Trophoblast cell (in vitro differentiated cells and primary cell): Measurements from ENCODE around the gene RYR1.
A peak's percentile ranks its signal among the peaks of the same experiment; 100 is the strongest.

Experiments used
- DNase-seq, 2 donors: peaks; one replicate each; pipeline ENCODE4 v3.0.0-alpha.2; 2016
- H2AFZ ChIP-seq: 2 replicates; pipeline ENCODE4 v1.6.1; 2013; ENCODE audit warnings: low read length, moderate library complexity, mild to moderate bottlenecking; ENCODE audit not compliant: insufficient read depth, poor library complexity
- H2AK5ac ChIP-seq: 2 replicates; pipeline ENCODE4 v1.6.1; 2013; ENCODE audit warnings: mild to moderate bottlenecking, low read length
- H2BK120ac ChIP-seq: 2 replicates; pipeline ENCODE4 v1.6.1; 2013; ENCODE audit warnings: low read length, mild to moderate bottlenecking, moderate library complexity; ENCODE audit not compliant: insufficient read depth, poor library complexity
- H2BK12ac ChIP-seq: 2 replicates; pipeline ENCODE4 v1.6.1; 2013; ENCODE audit warnings: mild to moderate bottlenecking, low read length, moderate library complexity
- H2BK5ac ChIP-seq: 2 replicates; pipeline ENCODE4 v1.6.1; 2013; ENCODE audit warnings: low read length, low read depth, moderate library complexity, mild to moderate bottlenecking; ENCODE audit not compliant: poor library complexity
- H3K14ac ChIP-seq: 2 replicates; pipeline ENCODE4 v1.6.1; 2013; ENCODE audit warnings: mild to moderate bottlenecking, low read length
- H3K18ac ChIP-seq: 2 replicates; pipeline ENCODE4 v1.6.1; 2013; ENCODE audit warnings: mild to moderate bottlenecking, low read length
- H3K23ac ChIP-seq: 2 replicates; pipeline ENCODE4 v1.6.1; 2013; ENCODE audit warnings: low read length
- H3K27ac ChIP-seq: 2 replicates; pipeline ENCODE4 v1.5.1; 2013; ENCODE audit warnings: low read depth, mild to moderate bottlenecking, inconsistent platforms, low read length, moderate library complexity
- H3K27me3 ChIP-seq: 2 replicates; pipeline ENCODE4 v1.6.1; 2013; ENCODE audit warnings: inconsistent platforms, mild to moderate bottlenecking, low read length, moderate library complexity; ENCODE audit not compliant: insufficient read depth
- H3K36me3 ChIP-seq, 2 experiments: 1 replicate in 1 of 2; 2 replicates in 1 of 2; pipeline ENCODE4 v1.6.1; 2013; ENCODE audit warnings: low read length in 2 of 2, mild to moderate bottlenecking in 2 of 2, moderate library complexity in 1 of 2; ENCODE audit not compliant: insufficient read depth in 2 of 2, control insufficient read depth in 1 of 2
- H3K4ac ChIP-seq: 2 replicates; pipeline ENCODE4 v1.6.1; 2013; ENCODE audit warnings: low read depth, mild to moderate bottlenecking, low read length, moderate library complexity
- H3K4me1 ChIP-seq, 2 experiments: 1 replicate in 1 of 2; 2 replicates in 1 of 2; pipeline ENCODE4 v1.6.1; 2013; ENCODE audit warnings: low read length in 2 of 2, mild to moderate bottlenecking in 2 of 2, moderate library complexity in 1 of 2; ENCODE audit not compliant: insufficient read depth in 2 of 2, control insufficient read depth in 1 of 2
- H3K4me2 ChIP-seq: 2 replicates; pipeline ENCODE4 v1.6.1; 2013; ENCODE audit warnings: inconsistent platforms, mild to moderate bottlenecking, low read length, moderate library complexity
- H3K4me3 ChIP-seq: 2 replicates; pipeline ENCODE4 v1.5.1; 2013; ENCODE audit warnings: mild to moderate bottlenecking, low read depth, low read length, inconsistent platforms
- H3K79me1 ChIP-seq: one replicate; pipeline ENCODE4 v1.6.1; 2013; ENCODE audit warnings: low read length
- H3K79me2 ChIP-seq: 2 replicates; pipeline ENCODE4 v1.6.1; 2013; ENCODE audit warnings: low read length, mild to moderate bottlenecking; ENCODE audit not compliant: control insufficient read depth, insufficient read depth, poor library complexity
- H3K9ac ChIP-seq: 2 replicates; pipeline ENCODE4 v1.6.1; 2013; ENCODE audit warnings: mild to moderate bottlenecking, low read length
- H3K9me3 ChIP-seq: 2 replicates; pipeline ENCODE4 v1.6.1; 2013; ENCODE audit warnings: low read depth, mild to moderate bottlenecking, control low read depth, inconsistent platforms, low read length; ENCODE audit not compliant: insufficient read depth
- H4K12ac ChIP-seq: 2 replicates; pipeline ENCODE4 v1.6.1; 2013; ENCODE audit warnings: low read depth, mild to moderate bottlenecking, low read length, moderate library complexity
- H4K8ac ChIP-seq: 2 replicates; pipeline ENCODE4 v1.6.1; 2013; ENCODE audit warnings: low read depth, mild to moderate bottlenecking, low read length, moderate library complexity
- H4K91ac ChIP-seq: one replicate; pipeline ENCODE4 v1.6.1; 2013; ENCODE audit warnings: low read depth, mild to moderate bottlenecking, low read length, moderate library complexity
- WGBS: extraction: QIAGEN DNeasy Blood & Tissue Kit; methylation state at CpG from one replicate; pipeline ENCODE4 v1.1.7; 2013; ENCODE audit warnings: missing lambda C conversion rate; ENCODE audit not compliant: insufficient read length, insufficient coverage; ENCODE audit errors: extremely low coverage; 5-methylcytosine and 5-hydroxymethylcytosine counted together

Gene RYR1

DNA sequence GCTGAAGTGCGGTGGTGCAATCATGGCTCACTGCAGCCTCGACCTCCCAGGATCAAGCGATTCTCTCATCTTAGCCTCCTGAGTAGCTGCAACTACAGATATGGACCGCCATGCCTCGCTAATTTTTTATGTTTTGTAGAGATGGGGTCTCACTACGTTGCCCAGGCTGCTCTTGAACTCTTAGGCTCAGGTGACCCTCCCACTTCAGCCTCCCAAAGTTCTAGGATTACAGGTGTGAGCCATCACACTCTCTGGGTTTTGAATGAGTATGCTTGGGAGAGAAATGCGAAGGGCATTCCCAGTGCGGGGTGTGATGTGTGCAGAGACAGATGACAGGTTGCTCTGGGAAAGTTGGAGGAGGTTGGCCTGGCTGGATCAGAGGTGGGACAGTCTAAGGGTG, 49.0 kb downstream of the RYR1 start:
- no peak overlapping the region for H3K4ac ChIP-seq
- no peaks in the 10 kb centered on the region for H3K36me3 ChIP-seq
- H3K79me2 ChIP-seq: no peaks in the 10 kb centered on the region
- no peak overlapping the region for H2BK5ac ChIP-seq
- no peak overlapping the region for H3K18ac ChIP-seq
- H4K91ac ChIP-seq: no peak overlapping the region
- H2BK12ac ChIP-seq: no peak overlapping the region
- H2BK120ac ChIP-seq: no peak overlapping the region
- H2AFZ ChIP-seq: no peak overlapping the region
- no peak overlapping the region for H4K8ac ChIP-seq
- no peak overlapping the region for H3K4me2 ChIP-seq
- no peak overlapping the region for H3K23ac ChIP-seq
- H3K27ac ChIP-seq: no peak overlapping the region
- no CpG with 5 or more reads among the region's 8 CpGs for WGBS
- H3K4me3 ChIP-seq: no peak overlapping the region
- no peaks in the 10 kb centered on the region for H3K4me1 ChIP-seq
- no peak overlapping the region for H4K12ac ChIP-seq
- no peak for DNase-seq
- no peaks in the 10 kb centered on the region for H3K79me1 ChIP-seq
- no peaks in the 10 kb centered on the region for H3K27me3 ChIP-seq
- no peak overlapping the region for H3K14ac ChIP-seq
- H3K9me3 ChIP-seq: no peaks in the 10 kb centered on the region
- H3K9ac ChIP-seq: no peak overlapping the region
- no peak overlapping the region for H2AK5ac ChIP-seq

DNA sequence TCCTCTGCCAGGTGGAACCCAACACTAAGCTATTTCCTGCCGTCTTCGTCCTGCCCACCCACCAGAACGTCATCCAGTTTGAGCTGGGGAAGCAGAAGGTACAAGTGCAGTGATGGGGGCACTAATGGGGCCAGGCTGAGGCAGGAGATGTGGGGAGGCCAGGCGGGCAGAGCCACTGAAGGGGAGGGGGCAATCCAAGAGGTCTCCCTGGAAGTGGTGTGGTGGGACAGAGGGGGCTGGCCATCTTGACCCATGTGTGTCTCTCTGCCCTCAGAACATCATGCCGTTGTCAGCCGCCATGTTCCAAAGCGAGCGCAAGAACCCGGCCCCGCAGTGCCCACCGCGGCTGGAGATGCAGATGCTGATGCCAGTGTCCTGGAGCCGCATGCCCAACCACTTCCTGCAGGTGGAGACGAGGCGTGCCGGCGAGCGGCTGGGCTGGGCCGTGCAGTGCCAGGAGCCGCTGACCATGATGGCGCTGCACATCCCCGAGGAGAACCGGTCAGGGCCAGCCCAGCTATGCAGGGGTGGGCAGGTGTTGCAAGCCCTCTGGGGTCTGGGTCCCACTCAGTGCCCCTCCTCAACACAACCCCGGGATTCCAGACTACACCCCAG, 49.6 kb downstream of the RYR1 start:
- Histone ChIP-seq H3K79me2 (no peaks in the 10 kb centered on the region), H3K18ac (no peak overlapping the region), H3K9me3 (no peaks in the 10 kb centered on the region), H2AK5ac (no peak overlapping the region), H4K91ac (no peak overlapping the region), H3K9ac (no peak overlapping the region), H3K23ac (no peak overlapping the region), H2BK5ac (no peak overlapping the region), H3K4me1 (no peaks in the 10 kb centered on the region), H4K12ac (no peak overlapping the region), H3K4me3 (no peak overlapping the region), H3K4me2 (no peak overlapping the region), H3K27me3 (no peaks in the 10 kb centered on the region), H3K36me3 (no peaks in the 10 kb centered on the region), H3K27ac (no peak overlapping the region), H2BK12ac (no peak overlapping the region), H2AFZ (no peak overlapping the region), H2BK120ac (no peak overlapping the region), H3K14ac (no peak overlapping the region), H4K8ac (no peak overlapping the region), H3K4ac (no peak overlapping the region), H3K79me1 (no peaks in the 10 kb centered on the region)
- no peak for DNase-seq
- no CpG with 5 or more reads among the region's 24 CpGs for WGBS

DNA sequence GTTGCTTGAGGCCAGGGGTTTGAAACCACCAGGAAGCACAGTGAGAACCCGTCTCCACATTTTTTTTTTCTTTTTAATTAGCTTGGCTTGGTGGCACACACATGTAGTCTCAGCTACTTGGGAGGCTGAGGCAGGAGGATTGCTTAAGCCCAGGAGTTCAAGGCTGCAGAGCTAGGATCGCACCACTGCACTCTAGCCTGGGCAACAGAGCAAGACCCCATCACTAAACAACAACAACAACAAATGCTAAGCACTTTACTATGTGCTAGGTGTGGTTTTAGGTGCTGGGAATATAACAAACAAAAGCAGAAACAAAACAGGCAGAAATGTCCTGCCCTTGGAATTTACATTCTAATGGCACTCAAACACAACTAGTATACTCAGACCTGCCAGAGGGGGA, 51.3 kb downstream of the RYR1 start:
- no peak overlapping the region for H4K91ac ChIP-seq
- no peak overlapping the region for H3K18ac ChIP-seq
- no peak overlapping the region for H2AFZ ChIP-seq
- no peak for DNase-seq
- H3K9me3 ChIP-seq: no peaks in the 10 kb centered on the region
- no peak overlapping the region for H2BK5ac ChIP-seq
- H2BK12ac ChIP-seq: no peak overlapping the region
- H3K27me3 ChIP-seq: no peaks in the 10 kb centered on the region
- no peak overlapping the region for H3K14ac ChIP-seq
- H3K23ac ChIP-seq: no peak overlapping the region
- no CpG with 5 or more reads among the region's 2 CpGs for WGBS
- no peaks in the 10 kb centered on the region for H3K79me2 ChIP-seq
- no peak overlapping the region for H3K9ac ChIP-seq
- H4K8ac ChIP-seq: no peak overlapping the region
- no peak overlapping the region for H2BK120ac ChIP-seq
- H3K27ac ChIP-seq: no peak overlapping the region
- no peak overlapping the region for H3K4me2 ChIP-seq
- H2AK5ac ChIP-seq: no peak overlapping the region
- H3K4me1 ChIP-seq: no peaks in the 10 kb centered on the region
- H4K12ac ChIP-seq: no peak overlapping the region
- no peaks in the 10 kb centered on the region for H3K79me1 ChIP-seq
- H3K4ac ChIP-seq: no peak overlapping the region
- no peaks in the 10 kb centered on the region for H3K36me3 ChIP-seq
- no peak overlapping the region for H3K4me3 ChIP-seq

DNA sequence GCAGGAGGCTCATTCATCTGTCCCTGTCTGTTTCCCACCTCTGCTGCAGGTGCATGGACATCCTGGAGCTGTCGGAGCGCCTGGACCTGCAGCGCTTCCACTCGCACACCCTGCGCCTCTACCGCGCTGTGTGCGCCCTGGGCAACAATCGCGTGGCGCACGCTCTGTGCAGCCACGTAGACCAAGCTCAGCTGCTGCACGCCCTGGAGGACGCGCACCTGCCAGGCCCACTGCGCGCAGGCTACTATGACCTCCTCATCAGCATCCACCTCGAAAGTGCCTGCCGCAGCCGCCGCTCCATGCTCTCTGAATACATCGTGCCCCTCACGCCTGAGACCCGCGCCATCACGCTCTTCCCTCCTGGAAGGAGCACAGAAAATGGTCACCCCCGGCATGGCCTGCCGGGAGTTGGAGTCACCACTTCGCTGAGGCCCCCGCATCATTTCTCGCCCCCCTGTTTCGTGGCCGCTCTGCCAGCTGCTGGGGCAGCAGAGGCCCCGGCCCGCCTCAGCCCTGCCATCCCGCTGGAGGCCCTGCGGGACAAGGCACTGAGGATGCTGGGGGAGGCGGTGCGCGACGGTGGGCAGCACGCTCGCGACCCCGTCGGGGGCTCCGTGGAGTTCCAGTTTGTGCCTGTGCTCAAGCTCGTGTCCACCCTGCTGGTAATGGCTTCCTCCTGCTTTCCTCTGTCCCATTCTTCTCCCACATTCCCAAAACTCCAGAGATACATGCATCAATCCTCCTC, 52.2 kb downstream of the RYR1 start:
- H4K8ac ChIP-seq: no peak overlapping the region
- no peak overlapping the region for H2AFZ ChIP-seq
- no peaks in the 10 kb centered on the region for H3K79me2 ChIP-seq
- no peak overlapping the region for H3K14ac ChIP-seq
- H3K23ac ChIP-seq: no peak overlapping the region
- DNase-seq: no peak
- WGBS: no CpG with 5 or more reads among the region's 49 CpGs
- no peak overlapping the region for H3K4ac ChIP-seq
- no peak overlapping the region for H2BK12ac ChIP-seq
- H3K9me3 ChIP-seq: no peaks in the 10 kb centered on the region
- H3K9ac ChIP-seq: no peak overlapping the region
- H3K18ac ChIP-seq: no peak overlapping the region
- H3K27me3 ChIP-seq: no peaks in the 10 kb centered on the region
- no peak overlapping the region for H4K12ac ChIP-seq
- H4K91ac ChIP-seq: no peak overlapping the region
- no peaks in the 10 kb centered on the region for H3K4me1 ChIP-seq
- H2BK5ac ChIP-seq: no peak overlapping the region
- H3K4me3 ChIP-seq: peak overlapping the region; percentile 34
- H3K27ac ChIP-seq: no peak overlapping the region
- H3K36me3 ChIP-seq: no peaks in the 10 kb centered on the region
- H3K4me2 ChIP-seq: no peak overlapping the region
- no peak overlapping the region for H2BK120ac ChIP-seq
- no peak overlapping the region for H2AK5ac ChIP-seq
- no peaks in the 10 kb centered on the region for H3K79me1 ChIP-seq
